ENCODE data around the gene GADL1.

Gene GADL1

GRCh38 chr3:30700702-30701321 lies 193.6 kb downstream of the GADL1 start:
- no peak for DNase-seq (ENCODE audit: low read depth in 2 of 2)
- TF ChIP-seq CTCF (IDR thresholded peaks at IDR 0.05; ENCODE audit: low read depth, low read length), result no peak

GRCh38 chr3:30699927-30700326 lies 194.5 kb downstream of the GADL1 start:
- H3K4me3 ChIP-seq (replicated peaks in 1 of 2; ENCODE audit: low read depth in 2 of 2, low read length in 2 of 2), result no peak overlapping the region
- TF ChIP-seq CTCF (IDR thresholded peaks at IDR 0.05; ENCODE audit: low read depth, low read length), result no peak

More at GRCh38 chr3:30700702-30701321, 193.6 kb downstream of the GADL1 start:
- H3K4me3 ChIP-seq (replicated peaks in 1 of 2; ENCODE audit: low read depth in 2 of 2, low read length in 2 of 2), result no peak overlapping the region

GRCh38 chr3:30698549-30698948 lies 195.9 kb downstream of the GADL1 start:
- no peak overlapping the region for H3K4me3 ChIP-seq (replicated peaks in 1 of 2; ENCODE audit: low read depth in 2 of 2, low read length in 2 of 2)
- TF ChIP-seq CTCF (IDR thresholded peaks at IDR 0.05; ENCODE audit: low read depth, low read length), result no peak
- DNase-seq (ENCODE audit: low read depth in 2 of 2), result no peak

More at GRCh38 chr3:30699927-30700326, 194.5 kb downstream of the GADL1 start:
- DNase-seq (ENCODE audit: low read depth in 2 of 2), result no peak

GRCh38 chr3:30696896-30697295 lies 197.6 kb downstream of the GADL1 start:
- DNase-seq (ENCODE audit: low read depth in 2 of 2), result no peak
- no peak overlapping the region for H3K4me3 ChIP-seq (replicated peaks in 1 of 2; ENCODE audit: low read depth in 2 of 2, low read length in 2 of 2)
- no peak for TF ChIP-seq CTCF (IDR thresholded peaks at IDR 0.05; ENCODE audit: low read depth, low read length)

- peak in 1 of 2 donors; percentile 72 for DNase-seq (ENCODE audit: low read depth in 2 of 2)
- no peak for TF ChIP-seq CTCF (IDR thresholded peaks at IDR 0.05; ENCODE audit: low read depth, low read length)
Measured at GRCh38 chr3:30696403-30696819, 198.1 kb downstream of the GADL1 start.

GRCh38 chr3:30695302-30696061 lies 199.0 kb downstream of the GADL1 start:
- H3K4me3 ChIP-seq (replicated peaks in 1 of 2; ENCODE audit: low read depth in 2 of 2, low read length in 2 of 2), result no peak overlapping the region
- DNase-seq (ENCODE audit: low read depth in 2 of 2), result no peak
- no peak for TF ChIP-seq CTCF (IDR thresholded peaks at IDR 0.05; ENCODE audit: low read depth, low read length)

More at GRCh38 chr3:30696403-30696819, 198.1 kb downstream of the GADL1 start:
- no peak overlapping the region for H3K4me3 ChIP-seq (replicated peaks in 1 of 2; ENCODE audit: low read depth in 2 of 2, low read length in 2 of 2)

All from cardiac fibroblast (primary cell).